Panc1 (cell line): Measurements from ENCODE around the gene NDUFA11. TPM values are rescaled to one million over a fixed set of nuclear protein-coding genes. Genes with fewer than 3 reads are reported as not detected.

Experiments
- ATAC-seq: fragments of 200-7000 bp; cut with Tn5 transposase; 2 replicates; pipeline ENCODE4 v1.9.1; 2020; ENCODE audit warnings: mild to moderate bottlenecking, moderate library complexity
- BruUV-seq: library from RNA; stranded (reverse); fragments of 400-500 nt; replicated peaks from 2 replicates; lab custom pipeline; 2021; lab: Mats Ljungman, UMichigan
- CTCF ChIA-PET: fragments of 300-600 bp; sonication (Branson Sonifier 250); formaldehyde crosslinking; loops from one replicate; lab custom pipeline; 2022; ENCODE audit warnings: antibody characterized with exemption; lab: Charles Lee
- POLR2A ChIA-PET: fragments of 300-600 bp; sonication (Branson Sonifier 250); formaldehyde crosslinking; loops from one replicate; lab custom pipeline; 2022; ENCODE audit warnings: antibody characterized with exemption; lab: Charles Lee
- DNase-seq: peaks from one replicate; pipeline ENCODE4 v3.0.0-alpha.2; 2010; ENCODE audit warnings: low read depth, low spot score
- H3K27ac ChIP-seq: 2 replicates; pipeline ENCODE4 v1.5.1; 2011; ENCODE audit warnings: mild to moderate bottlenecking, low read length, inconsistent platforms
- H3K27me3 ChIP-seq: fragments of 200-500 bp; sonication (Bioruptor generic); 2 replicates; pipeline ENCODE4 v1.6.0; 2014; ENCODE audit warnings: low read length, inconsistent platforms; ENCODE audit not compliant: control insufficient read depth, insufficient read depth
- H3K36me3 ChIP-seq: fragments of 200-500 bp; sonication (Bioruptor generic); 2 replicates; pipeline ENCODE4 v1.5.1; 2014; ENCODE audit warnings: inconsistent platforms, mild to moderate bottlenecking, low read length, moderate library complexity; ENCODE audit not compliant: control insufficient read depth, insufficient read depth
- H3K4me1 ChIP-seq: 2 replicates; pipeline ENCODE4 v1.5.1; 2011; ENCODE audit warnings: inconsistent platforms, mild to moderate bottlenecking, low read length, moderate library complexity; ENCODE audit not compliant: control insufficient read depth, insufficient read depth
- H3K4me3 ChIP-seq, 2 experiments: 2 replicates each; pipeline ENCODE4 v1.5.1; 2011 to 2012; ENCODE audit warnings: low read depth in 2 of 2, low read length in 2 of 2, mild to moderate bottlenecking in 2 of 2, inconsistent platforms in 1 of 2, moderate library complexity in 1 of 2
- H3K9me3 ChIP-seq: fragments of 200-500 bp; sonication (Bioruptor generic); 2 replicates; pipeline ENCODE4 v1.5.1; 2014; ENCODE audit warnings: low read depth, mild to moderate bottlenecking, inconsistent platforms, low read length, moderate library complexity; ENCODE audit not compliant: control insufficient read depth, insufficient read depth
- POLR2AphosphoS5 ChIP-seq: IDR thresholded peaks from 2 replicates; pipeline ENCODE4 v1.6.1; 2012; ENCODE audit warnings: mild to moderate bottlenecking, low read depth, low read length, moderate library complexity
- SIN3A ChIP-seq: IDR thresholded peaks from 2 replicates; pipeline ENCODE4 v1.6.1; 2012; ENCODE audit warnings: low read depth, mild to moderate bottlenecking, low read length, moderate library complexity, borderline replicate concordance; ENCODE audit not compliant: insufficient read depth
- TCF7L2 ChIP-seq: IDR thresholded peaks from 2 replicates; pipeline ENCODE4 v1.6.1; 2011; ENCODE audit warnings: mild to moderate bottlenecking, low read depth, low read length, inconsistent platforms
- in situ Hi-C: cut with HindIII; loops from 2 replicates; pipeline ENCODE4 v1.10.0; 2016; ENCODE audit warnings: low sequenced_read_pairs, low pct_unique_long_range_greater_than_20kb
- intact Hi-C: fragments of 100-400 bp; cut with micrococcal nuclease; formaldehyde crosslinking; loops from one replicate; pipeline ENCODE4 v1.10.0; 2022; ENCODE audit not compliant: unreplicated experiment
- total RNA-seq: library from RNA; stranded (reverse); gene quantifications from one replicate; pipeline ENCODE4 v1.2.1, GENCODE V29; 2021; ENCODE audit not compliant: unreplicated experiment
- TF ChIP-seq, protein P1 (sequence below): fragments of 450-650 bp; IDR thresholded peaks from 2 replicates; pipeline ENCODE4 v1.5.1; 2017; ENCODE audit warnings: mild to moderate bottlenecking
- TF ChIP-seq, protein P2 (sequence below), 2 experiments: IDR thresholded peaks; 2 replicates each; pipeline ENCODE4 v1.6.1; 2011 to 2012; ENCODE audit warnings: low read depth in 2 of 2, control low read depth in 1 of 2, low read length in 1 of 2, mild to moderate bottlenecking in 1 of 2, moderate library complexity in 1 of 2; ENCODE audit not compliant: insufficient read depth in 1 of 2

Gene NDUFA11
- total RNA-seq, 1 experiment from 2014 or later, result 242 TPM

DNA sequence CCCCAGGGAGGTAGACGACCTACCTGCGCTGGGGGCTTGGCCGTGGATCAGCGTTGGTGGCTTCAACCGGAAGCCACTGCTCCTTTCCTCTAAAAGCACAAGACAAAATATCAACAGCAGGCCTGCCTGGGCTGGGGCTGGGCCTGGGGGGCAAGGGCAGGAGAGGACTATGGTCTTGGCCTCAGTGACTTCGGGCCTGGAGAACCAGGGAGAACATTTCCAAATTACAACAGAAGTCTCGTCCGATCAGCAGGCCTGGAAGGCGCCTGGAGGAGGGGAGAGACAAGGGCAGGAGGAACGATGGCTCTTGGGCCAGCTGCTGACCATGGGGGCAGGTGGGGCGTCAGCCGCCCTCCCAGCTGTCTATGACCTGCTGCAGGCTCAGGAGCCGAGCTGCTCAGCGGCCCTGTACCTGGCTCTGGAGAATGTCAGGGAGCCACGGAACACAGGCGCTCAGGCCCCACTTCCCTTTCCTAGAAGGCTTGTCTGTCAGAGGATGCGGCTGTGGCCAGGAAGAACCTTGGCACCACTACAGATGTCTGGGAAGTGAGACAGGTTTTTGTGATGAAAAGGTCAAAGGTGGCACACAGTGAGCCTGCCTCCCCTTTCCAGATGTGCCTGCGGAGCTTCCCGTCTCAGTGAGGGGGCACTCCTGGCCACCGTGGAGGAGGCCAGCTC lies 29.9 kb upstream of the NDUFA11 start:
- CTCF ChIA-PET, result no interaction called here
- no peak for ATAC-seq
- POLR2A ChIA-PET, result no interaction called here
- H3K36me3 ChIP-seq, result no peaks in the 10 kb centered on the region; the same call in 1 of the 2 replicates
- no peak for DNase-seq
- TF ChIP-seq SIN3A (no peak), TCF7L2 (no peak), POLR2AphosphoS5 (no peak)
- TF ChIP-seq, protein P1, sequence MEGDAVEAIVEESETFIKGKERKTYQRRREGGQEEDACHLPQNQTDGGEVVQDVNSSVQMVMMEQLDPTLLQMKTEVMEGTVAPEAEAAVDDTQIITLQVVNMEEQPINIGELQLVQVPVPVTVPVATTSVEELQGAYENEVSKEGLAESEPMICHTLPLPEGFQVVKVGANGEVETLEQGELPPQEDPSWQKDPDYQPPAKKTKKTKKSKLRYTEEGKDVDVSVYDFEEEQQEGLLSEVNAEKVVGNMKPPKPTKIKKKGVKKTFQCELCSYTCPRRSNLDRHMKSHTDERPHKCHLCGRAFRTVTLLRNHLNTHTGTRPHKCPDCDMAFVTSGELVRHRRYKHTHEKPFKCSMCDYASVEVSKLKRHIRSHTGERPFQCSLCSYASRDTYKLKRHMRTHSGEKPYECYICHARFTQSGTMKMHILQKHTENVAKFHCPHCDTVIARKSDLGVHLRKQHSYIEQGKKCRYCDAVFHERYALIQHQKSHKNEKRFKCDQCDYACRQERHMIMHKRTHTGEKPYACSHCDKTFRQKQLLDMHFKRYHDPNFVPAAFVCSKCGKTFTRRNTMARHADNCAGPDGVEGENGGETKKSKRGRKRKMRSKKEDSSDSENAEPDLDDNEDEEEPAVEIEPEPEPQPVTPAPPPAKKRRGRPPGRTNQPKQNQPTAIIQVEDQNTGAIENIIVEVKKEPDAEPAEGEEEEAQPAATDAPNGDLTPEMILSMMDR, result no peak
- TF ChIP-seq, protein P2, sequence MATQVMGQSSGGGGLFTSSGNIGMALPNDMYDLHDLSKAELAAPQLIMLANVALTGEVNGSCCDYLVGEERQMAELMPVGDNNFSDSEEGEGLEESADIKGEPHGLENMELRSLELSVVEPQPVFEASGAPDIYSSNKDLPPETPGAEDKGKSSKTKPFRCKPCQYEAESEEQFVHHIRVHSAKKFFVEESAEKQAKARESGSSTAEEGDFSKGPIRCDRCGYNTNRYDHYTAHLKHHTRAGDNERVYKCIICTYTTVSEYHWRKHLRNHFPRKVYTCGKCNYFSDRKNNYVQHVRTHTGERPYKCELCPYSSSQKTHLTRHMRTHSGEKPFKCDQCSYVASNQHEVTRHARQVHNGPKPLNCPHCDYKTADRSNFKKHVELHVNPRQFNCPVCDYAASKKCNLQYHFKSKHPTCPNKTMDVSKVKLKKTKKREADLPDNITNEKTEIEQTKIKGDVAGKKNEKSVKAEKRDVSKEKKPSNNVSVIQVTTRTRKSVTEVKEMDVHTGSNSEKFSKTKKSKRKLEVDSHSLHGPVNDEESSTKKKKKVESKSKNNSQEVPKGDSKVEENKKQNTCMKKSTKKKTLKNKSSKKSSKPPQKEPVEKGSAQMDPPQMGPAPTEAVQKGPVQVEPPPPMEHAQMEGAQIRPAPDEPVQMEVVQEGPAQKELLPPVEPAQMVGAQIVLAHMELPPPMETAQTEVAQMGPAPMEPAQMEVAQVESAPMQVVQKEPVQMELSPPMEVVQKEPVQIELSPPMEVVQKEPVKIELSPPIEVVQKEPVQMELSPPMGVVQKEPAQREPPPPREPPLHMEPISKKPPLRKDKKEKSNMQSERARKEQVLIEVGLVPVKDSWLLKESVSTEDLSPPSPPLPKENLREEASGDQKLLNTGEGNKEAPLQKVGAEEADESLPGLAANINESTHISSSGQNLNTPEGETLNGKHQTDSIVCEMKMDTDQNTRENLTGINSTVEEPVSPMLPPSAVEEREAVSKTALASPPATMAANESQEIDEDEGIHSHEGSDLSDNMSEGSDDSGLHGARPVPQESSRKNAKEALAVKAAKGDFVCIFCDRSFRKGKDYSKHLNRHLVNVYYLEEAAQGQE (IDR thresholded peaks at IDR 0.05; ENCODE audit: insufficient read depth in 1 of 2, low read depth in 2 of 2, low read length in 1 of 2), result no peak
- H3K4me1 ChIP-seq, result no peaks in the 10 kb centered on the region; the same call in 1 of the 2 replicates
- intact Hi-C loops, result no loop called here
- H3K27me3 ChIP-seq, result no peaks in the 10 kb centered on the region
- BruUV-seq, result no TSS peak
- no peak overlapping the region for H3K27ac ChIP-seq
- in situ Hi-C loops, result no loop called here
- no peaks in the 10 kb centered on the region for H3K9me3 ChIP-seq
- H3K4me3 ChIP-seq, result no peak overlapping the region

DNA sequence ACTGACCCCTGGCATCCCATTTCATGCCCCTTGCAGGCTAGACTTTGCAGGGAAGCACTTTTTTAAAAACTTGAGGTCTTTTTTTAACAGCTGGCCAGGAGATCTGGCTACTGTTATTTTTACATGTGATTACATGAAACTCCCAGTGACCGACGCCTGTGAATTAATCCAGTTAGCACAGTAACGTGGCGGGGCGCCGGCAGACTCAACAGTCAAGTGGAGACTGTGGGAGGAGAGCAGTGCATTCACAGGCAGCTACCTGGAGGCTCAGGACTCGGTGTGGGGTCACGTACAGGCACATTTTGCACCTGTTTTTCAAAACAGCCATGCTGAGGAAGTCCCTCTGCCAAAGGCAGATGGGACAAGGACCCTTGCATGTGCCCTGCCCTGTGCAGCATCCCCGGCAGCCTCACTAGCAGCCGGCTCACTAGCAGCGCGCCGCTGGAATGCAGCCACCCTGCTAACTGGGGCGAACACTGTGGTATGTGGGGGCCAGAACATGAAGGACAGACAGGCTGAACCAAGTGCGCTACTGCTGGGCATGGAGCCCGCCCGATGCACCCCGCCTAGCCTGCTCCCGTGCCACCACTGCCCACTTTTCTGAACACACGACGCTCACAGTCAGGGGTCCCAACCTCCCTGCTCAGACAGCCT lies 29.1 kb upstream of the NDUFA11 start:
- H3K36me3 ChIP-seq, result no peaks in the 10 kb centered on the region; the same call in 1 of the 2 replicates
- ChIA-PET POLR2A (no interaction called here), CTCF (no interaction called here)
- no TSS peak for BruUV-seq
- intact Hi-C loops, result no loop called here
- ATAC-seq (no peak), DNase-seq (no peak)
- no peaks in the 10 kb centered on the region for H3K9me3 ChIP-seq
- in situ Hi-C loops, result no loop called here
- no peak overlapping the region for H3K4me3 ChIP-seq
- no peaks in the 10 kb centered on the region; the same call in 1 of the 2 replicates for H3K4me1 ChIP-seq
- TF ChIP-seq TCF7L2, result no peak
- no peak for TF ChIP-seq POLR2AphosphoS5
- no peak for TF ChIP-seq SIN3A
- TF ChIP-seq, protein P2 (IDR thresholded peaks at IDR 0.05; ENCODE audit: insufficient read depth in 1 of 2, low read depth in 2 of 2, low read length in 1 of 2), result no peak
- no peaks in the 10 kb centered on the region for H3K27me3 ChIP-seq
- H3K27ac ChIP-seq, result no peak overlapping the region
